Vagina (tissue), 2 donors: ENCODE data around the gene MAGEF1. TPM values are rescaled to one million over a fixed set of nuclear protein-coding genes. Genes with fewer than 3 reads are reported as not detected.

Experiments
- DNase-seq, 2 donors: peaks; one replicate each; pipeline ENCODE4 v3.0.0-alpha.2; 2017; ENCODE audit errors: extremely low spot score in 2 of 2
- H3K27ac ChIP-seq: fragments of 200-600 bp; sonication (generic); one replicate; pipeline ENCODE4 v1.5.1; 2019
- H3K27me3 ChIP-seq: fragments of 200-600 bp; sonication (generic); one replicate; pipeline ENCODE4 v1.5.1; 2019
- H3K36me3 ChIP-seq, 2 donors: fragments of 200-600 bp; sonication (generic); one replicate each; pipeline ENCODE4 v1.5.1; 2017 to 2019
- H3K4me1 ChIP-seq: fragments of 200-600 bp; sonication (generic); one replicate; pipeline ENCODE4 v1.5.1; 2019
- H3K4me3 ChIP-seq, 2 donors: fragments of 200-600 bp; sonication (generic); 1 replicate in 1 of 2; 2 replicates in 1 of 2; pipeline ENCODE4 v1.5.1; 2016 to 2019
- H3K9me3 ChIP-seq: fragments of 200-600 bp; sonication (generic); one replicate; pipeline ENCODE4 v1.5.1; 2019
- POLR2A ChIP-seq, 2 donors: fragments of 450-650 bp; IDR thresholded peaks; one replicate each; pipeline ENCODE4 v1.6.1; 2017; ENCODE audit warnings: antibody characterized with exemption in 2 of 2, mild to moderate bottlenecking in 2 of 2, moderate library complexity in 2 of 2
- POLR2AphosphoS5 ChIP-seq, 2 donors: sonication (generic); formaldehyde crosslinking; IDR thresholded peaks; one replicate each; pipeline ENCODE4 v1.9.0; 2017; ENCODE audit warnings: antibody characterized with exemption in 2 of 2, mild to moderate bottlenecking in 2 of 2, low read depth in 1 of 2; ENCODE audit not compliant: insufficient read depth in 1 of 2
- intact Hi-C: fragments of 100-400 bp; cut with DNase I; formaldehyde crosslinking; loops from one replicate; pipeline ENCODE4 v1.15.1; 2023
- total RNA-seq: library from RNA; depleted of rRNA; stranded (reverse); fragments of >200 nt; gene quantifications from one replicate; pipeline ENCODE4 v1.2.3, GENCODE V29; 2016
- TF ChIP-seq, protein P1 (sequence below), 3 experiments: fragments of 450-650 bp in 2 of 3; fragments of 200-600 bp in 1 of 3; sonication (generic) in 1 of 3; IDR thresholded peaks; one replicate each; pipeline ENCODE4 v1.5.1; 2017 to 2019; ENCODE audit warnings: antibody characterized with exemption in 3 of 3, mild to moderate bottlenecking in 2 of 3, moderate library complexity in 2 of 3

MAGEF1 gene
- total RNA-seq, 1 donor from 2014 or later, result 25.5 TPM

DNA sequence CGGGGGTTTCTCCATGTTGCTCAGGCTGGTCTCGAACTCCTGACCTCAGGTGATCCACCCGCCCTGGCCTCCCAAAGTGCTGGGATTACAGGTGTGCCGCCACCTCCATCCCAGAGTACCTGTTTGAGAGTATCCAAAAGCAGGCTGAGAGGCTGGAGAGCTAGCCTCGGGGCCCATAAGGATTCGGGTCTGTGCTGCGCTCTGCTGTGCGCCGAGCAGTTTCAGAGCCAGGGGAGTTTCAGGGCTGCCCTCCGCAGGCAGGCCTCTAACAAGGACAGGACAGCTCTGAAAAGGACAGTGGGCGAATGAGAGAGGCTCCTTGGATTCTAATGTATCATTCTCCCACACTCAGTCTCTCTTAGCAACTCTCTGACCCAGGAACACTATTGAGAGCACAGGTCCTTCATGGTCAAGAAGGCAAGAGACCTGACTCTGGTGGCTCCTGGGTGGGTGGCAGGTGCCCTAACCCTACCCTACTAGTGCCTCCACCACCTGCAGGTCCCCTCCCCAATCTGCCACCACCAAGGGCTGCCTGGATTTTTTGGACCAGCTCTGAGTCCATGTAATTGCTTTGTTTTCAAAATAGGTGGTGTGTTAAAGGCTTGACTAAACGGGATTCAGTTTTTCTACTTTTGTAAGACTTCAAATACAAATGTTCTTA, 27.8 kb downstream of the MAGEF1 start:
- Histone ChIP-seq H3K4me3 (no peak overlapping the region), H3K27me3 (no peaks in the 10 kb centered on the region), H3K27ac (no peak overlapping the region), H3K4me1 (peaks cover 43% of the 10 kb centered on the region), H3K9me3 (no peaks in the 10 kb centered on the region), H3K36me3 (no peaks in the 10 kb centered on the region)
- TF ChIP-seq POLR2A (IDR thresholded peaks at IDR 0.05) (no peak), POLR2AphosphoS5 (IDR thresholded peaks at IDR 0.05; ENCODE audit: insufficient read depth in 1 of 2, low read depth in 1 of 2) (no peak)
- TF ChIP-seq, protein P1, sequence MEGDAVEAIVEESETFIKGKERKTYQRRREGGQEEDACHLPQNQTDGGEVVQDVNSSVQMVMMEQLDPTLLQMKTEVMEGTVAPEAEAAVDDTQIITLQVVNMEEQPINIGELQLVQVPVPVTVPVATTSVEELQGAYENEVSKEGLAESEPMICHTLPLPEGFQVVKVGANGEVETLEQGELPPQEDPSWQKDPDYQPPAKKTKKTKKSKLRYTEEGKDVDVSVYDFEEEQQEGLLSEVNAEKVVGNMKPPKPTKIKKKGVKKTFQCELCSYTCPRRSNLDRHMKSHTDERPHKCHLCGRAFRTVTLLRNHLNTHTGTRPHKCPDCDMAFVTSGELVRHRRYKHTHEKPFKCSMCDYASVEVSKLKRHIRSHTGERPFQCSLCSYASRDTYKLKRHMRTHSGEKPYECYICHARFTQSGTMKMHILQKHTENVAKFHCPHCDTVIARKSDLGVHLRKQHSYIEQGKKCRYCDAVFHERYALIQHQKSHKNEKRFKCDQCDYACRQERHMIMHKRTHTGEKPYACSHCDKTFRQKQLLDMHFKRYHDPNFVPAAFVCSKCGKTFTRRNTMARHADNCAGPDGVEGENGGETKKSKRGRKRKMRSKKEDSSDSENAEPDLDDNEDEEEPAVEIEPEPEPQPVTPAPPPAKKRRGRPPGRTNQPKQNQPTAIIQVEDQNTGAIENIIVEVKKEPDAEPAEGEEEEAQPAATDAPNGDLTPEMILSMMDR (IDR thresholded peaks at IDR 0.05), result no peak
- intact Hi-C loops, result no loop called here
- DNase-seq, result no peak

DNA sequence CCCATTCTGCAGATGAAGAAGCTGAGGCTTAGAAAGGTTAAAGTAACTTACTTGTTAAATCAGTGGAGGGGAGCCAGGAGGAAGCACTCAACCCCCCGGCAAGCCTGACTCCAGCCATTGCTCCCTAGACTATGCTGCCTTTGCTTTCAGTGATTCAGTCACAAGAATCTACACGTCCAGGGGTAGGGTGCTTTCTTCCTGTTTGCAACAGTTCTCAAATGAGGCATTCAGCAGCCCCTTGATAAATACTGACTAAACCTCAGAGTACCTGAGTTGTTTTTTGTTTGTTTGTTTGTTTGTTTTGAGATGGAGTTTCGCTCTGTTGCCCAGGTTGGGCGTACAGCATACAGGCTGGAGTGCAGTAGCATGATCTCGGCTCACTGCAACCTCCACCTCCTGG, 28.6 kb downstream of the MAGEF1 start:
- H3K4me1 ChIP-seq, result peaks cover 38% of the 10 kb centered on the region
- H3K9me3 ChIP-seq, result no peaks in the 10 kb centered on the region
- H3K36me3 ChIP-seq, result no peaks in the 10 kb centered on the region
- intact Hi-C loops, result no loop called here
- H3K4me3 ChIP-seq, result no peak overlapping the region
- H3K27me3 ChIP-seq, result no peaks in the 10 kb centered on the region
- no peak overlapping the region for H3K27ac ChIP-seq
- TF ChIP-seq POLR2A (IDR thresholded peaks at IDR 0.05), result no peak
- TF ChIP-seq POLR2AphosphoS5 (IDR thresholded peaks at IDR 0.05; ENCODE audit: insufficient read depth in 1 of 2, low read depth in 1 of 2), result no peak
- TF ChIP-seq, protein P1 (IDR thresholded peaks at IDR 0.05), result no peak
- DNase-seq, result no peak

DNA sequence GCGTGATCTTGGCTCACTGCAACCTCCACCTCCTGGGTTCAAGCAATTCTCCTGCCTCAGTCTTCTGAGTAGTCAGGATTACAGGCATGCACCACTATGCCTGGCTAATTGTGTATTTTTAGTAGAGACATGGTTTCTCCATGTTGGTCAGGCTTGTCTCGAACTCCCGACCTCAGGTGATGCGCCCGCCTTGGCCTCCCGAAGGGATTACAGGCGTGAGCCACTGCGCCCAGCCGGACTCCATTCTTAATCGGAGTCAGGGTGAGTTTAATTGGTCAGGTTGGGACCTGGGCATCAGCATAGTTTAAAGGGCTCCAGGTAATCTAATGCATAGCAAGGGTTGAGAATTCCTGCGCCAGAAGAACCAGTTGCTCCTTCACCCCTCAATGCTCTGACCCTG, 29.2 kb downstream of the MAGEF1 start:
- H3K27ac ChIP-seq, result no peak overlapping the region
- peaks cover 33% of the 10 kb centered on the region for H3K4me1 ChIP-seq
- H3K27me3 ChIP-seq, result no peaks in the 10 kb centered on the region
- H3K9me3 ChIP-seq, result no peaks in the 10 kb centered on the region
- intact Hi-C loops, result no loop called here
- no peaks in the 10 kb centered on the region for H3K36me3 ChIP-seq
- no peak overlapping the region for H3K4me3 ChIP-seq
- DNase-seq, result no peak
- TF ChIP-seq POLR2A (IDR thresholded peaks at IDR 0.05), result no peak

DNA sequence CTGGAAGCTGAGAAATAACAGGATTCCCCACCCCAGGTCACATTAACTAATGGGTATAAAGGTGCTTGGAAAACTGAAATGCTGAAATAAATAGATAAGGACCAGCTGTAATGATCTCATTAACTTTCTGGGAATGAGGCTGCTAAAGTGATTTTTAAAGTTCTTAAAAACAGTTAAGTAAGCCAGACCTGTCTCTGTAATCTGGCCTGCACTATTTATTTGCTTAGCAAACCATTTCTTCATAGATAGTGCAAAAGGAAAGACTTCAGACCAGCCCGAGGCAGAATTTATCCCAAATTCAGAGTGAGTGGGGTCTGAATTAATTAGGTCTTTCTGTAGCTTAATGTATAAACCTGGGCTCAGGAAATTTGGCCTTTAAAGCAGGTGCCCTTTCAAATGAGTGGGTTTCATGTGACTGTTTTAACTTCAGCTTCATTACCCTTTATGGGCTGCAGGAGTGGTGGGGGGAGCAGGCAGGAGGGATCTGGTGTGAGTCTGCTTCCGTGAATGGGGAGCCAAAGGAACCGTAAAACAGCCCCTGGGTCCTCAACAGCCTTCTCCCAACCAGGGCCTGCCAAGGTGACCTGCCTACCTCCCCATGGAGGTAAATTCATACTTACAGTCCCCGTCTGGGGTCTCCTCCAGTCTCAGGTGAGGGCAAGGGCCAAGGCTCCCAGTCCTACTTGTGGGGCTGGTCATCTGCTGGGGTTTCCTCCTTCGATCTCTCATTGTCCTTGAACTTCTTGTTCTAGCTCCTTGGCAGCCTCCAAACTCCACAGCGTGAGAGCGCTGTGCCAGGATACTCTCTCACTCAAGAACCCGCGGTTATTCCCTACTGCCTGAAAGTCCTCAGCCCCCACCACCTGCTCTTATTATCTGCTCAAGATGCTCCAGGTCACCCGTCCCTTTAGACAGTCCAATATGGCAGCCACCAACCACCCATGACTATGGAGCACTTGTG, 31.2 kb downstream of the MAGEF1 start:
- Histone ChIP-seq H3K27me3 (no peaks in the 10 kb centered on the region), H3K4me1 (peaks cover 15% of the 10 kb centered on the region), H3K27ac (no peak overlapping the region), H3K4me3 (no peak overlapping the region), H3K36me3 (no peaks in the 10 kb centered on the region), H3K9me3 (no peaks in the 10 kb centered on the region)
- no peak for DNase-seq
- intact Hi-C loops, result no loop called here
- TF ChIP-seq, protein P1 (IDR thresholded peaks at IDR 0.05), result no peak
- TF ChIP-seq POLR2AphosphoS5 (IDR thresholded peaks at IDR 0.05; ENCODE audit: insufficient read depth in 1 of 2, low read depth in 1 of 2), result no peak
- no peak for TF ChIP-seq POLR2A (IDR thresholded peaks at IDR 0.05)

DNA sequence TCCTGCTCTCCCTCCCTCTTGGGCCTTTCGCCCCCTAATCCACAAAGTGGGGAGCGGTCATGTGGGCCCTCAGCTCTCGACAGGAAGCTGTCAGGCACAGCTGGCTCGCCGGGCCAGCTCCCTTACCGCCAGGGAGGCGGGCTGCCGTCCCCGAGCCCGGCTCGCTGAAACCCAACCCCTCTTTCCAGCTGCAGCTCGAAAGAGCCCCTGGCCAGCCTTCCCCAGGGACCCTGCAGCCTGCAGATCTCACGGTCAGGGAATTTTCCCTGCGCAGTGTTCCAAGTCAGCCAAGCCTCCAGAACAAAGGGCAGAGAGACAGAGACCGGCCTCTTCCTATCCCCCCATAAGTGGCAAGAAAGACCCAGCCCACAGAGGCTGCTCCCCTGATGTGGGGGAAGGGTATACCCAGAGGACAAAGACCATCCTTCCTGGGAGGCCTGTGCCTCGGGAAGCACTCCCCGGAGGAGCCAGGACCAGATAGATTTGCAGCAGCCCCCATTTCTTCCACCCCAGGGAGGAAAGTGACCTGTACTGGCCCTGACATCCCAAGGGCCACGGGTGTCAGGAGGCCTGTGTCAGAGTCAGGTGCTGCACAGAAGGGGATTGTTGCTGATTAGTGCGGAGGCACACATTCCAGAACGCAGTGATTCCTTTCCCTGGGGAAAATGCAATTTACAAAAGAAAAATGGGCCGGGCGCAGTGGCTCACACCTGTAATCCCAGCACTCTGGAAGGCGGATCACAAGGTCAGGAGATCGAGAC, 32.6 kb downstream of the MAGEF1 start:
- intact Hi-C loops, result no loop called here
- TF ChIP-seq, protein P1 (IDR thresholded peaks at IDR 0.05), result no peak
- DNase-seq, result no peak
- Histone ChIP-seq H3K27me3 (no peaks in the 10 kb centered on the region), H3K27ac (peak overlapping the region; percentile 10), H3K36me3 (no peaks in the 10 kb centered on the region), H3K4me1 (peaks cover 10% of the 10 kb centered on the region), H3K9me3 (no peaks in the 10 kb centered on the region), H3K4me3 (peak overlapping the region in 1 of 2 donors; percentile 16)
